Measurements from ENCODE around the gene SPTBN2.

GRCh38 chr11:66728693-66729385, at the start of gene SPTBN2:
- TF ChIP-seq, protein P1, sequence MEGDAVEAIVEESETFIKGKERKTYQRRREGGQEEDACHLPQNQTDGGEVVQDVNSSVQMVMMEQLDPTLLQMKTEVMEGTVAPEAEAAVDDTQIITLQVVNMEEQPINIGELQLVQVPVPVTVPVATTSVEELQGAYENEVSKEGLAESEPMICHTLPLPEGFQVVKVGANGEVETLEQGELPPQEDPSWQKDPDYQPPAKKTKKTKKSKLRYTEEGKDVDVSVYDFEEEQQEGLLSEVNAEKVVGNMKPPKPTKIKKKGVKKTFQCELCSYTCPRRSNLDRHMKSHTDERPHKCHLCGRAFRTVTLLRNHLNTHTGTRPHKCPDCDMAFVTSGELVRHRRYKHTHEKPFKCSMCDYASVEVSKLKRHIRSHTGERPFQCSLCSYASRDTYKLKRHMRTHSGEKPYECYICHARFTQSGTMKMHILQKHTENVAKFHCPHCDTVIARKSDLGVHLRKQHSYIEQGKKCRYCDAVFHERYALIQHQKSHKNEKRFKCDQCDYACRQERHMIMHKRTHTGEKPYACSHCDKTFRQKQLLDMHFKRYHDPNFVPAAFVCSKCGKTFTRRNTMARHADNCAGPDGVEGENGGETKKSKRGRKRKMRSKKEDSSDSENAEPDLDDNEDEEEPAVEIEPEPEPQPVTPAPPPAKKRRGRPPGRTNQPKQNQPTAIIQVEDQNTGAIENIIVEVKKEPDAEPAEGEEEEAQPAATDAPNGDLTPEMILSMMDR (IDR thresholded peaks at IDR 0.05; ENCODE audit: insufficient read depth, low read length, poor library complexity, severe bottlenecking), result no peak
- TF ChIP-seq EZH2phosphoT487 (conservative IDR thresholded peaks at IDR 0.05; ENCODE audit: low read length), result no peak

Data from SU-DHL-6 (cell line).